ENCODE results near the gene AKT2. TPM values are rescaled to one million over a fixed set of nuclear protein-coding genes. Genes with fewer than 3 reads are reported as not detected.
A peak's percentile ranks its signal among the peaks of the same experiment; 100 is the strongest.
"Not testable (repeated sequence)": the region's sequence is repeated elsewhere in the genome, so short reads cannot be mapped to it uniquely, and the experiment has no call there.

The AKT2 gene
- total RNA-seq (2014; rRNA removed; shearing (Covaris generic)): 83.6 and 84.5 TPM in 2 replicates

DNA sequence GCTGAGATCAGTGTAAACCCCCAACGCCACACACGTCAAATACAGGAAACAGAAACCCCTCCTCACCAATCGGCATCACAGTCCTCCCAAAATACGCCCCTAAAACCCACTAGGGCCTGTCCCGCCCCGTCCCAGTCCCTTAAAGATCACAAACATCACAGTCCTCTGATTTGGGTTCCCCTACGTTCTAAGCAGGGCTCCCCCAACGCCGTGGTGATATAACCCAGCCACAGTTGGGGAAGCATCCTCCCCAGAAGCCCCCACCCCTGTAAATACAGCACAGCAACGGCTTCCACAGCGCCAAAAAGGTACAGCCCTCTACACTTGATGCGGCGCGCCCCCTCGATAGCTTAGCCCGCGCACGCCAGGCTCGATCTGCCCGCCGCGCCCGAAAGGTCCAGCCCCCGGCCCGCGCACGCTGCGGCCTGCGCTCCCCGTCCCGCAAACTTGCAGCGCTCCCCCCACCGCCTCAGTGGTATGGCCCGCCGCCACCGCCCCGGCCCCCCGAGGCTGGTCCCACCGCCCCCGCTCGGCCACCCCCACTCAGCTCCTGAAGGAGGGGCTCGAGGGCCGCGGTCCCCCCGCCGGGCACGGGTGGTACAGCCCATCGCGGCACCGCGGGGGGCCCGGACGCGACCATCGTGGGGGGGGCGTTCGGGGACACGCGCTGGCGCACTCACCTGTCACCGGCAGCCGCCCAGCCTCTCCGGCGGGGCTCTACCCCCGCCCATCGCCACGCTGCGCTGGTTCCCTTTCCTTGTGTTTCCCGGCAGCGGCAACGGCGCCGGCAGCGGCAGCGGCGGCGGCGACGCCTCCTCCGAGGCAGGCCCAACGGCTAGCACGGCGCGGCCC lies at the start of gene AKT2:
Gene AKT2 (minus strand): TSS at position 845 of the 852 bp plus-strand sequence. CDS start 20,078 bp downstream, outside the sequence.
- DNase-seq (ENCODE audit: low read depth): peak; percentile 75

DNA sequence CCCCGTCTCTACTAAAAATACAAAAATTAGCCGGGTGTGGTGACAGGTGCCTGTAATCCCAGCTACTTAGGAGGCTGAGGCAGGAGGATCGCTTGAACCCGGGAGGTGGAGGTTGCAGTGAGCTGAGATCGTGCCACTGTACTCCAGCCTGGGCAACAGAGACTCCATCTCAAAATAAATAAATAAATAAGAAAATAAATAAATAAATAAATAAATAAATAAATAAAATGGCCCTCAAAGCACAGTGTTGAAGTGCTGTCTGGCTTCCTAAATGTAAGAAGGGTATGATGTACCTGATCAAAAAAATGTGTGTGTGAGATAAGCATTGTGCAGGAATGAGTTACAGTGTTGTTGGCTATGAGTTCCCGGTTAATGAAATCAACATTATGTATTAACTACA lies 47.9 kb upstream of the AKT2 start:
- DNase-seq (ENCODE audit: low read depth): not testable (repeated sequence)

DNA sequence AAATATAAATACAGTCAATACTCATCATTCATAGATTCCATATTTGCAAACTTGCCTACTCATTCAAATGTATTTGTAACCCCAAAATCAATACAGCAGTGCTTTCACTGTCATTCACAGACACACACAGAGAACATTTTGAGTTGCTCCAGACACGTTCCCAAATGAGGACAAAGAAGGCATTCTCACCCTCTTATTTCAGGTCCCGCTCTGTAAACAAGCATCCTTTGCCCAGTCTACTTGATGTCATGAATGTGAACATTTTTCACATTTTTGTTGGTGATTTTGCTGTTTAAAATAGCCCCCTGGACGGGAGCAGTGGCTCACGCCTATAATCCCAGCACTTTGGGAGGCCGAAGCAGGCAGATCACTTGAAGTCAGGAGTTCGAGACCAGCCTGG lies 47.5 kb upstream of the AKT2 start:
- no peak for DNase-seq (ENCODE audit: low read depth)

DNA sequence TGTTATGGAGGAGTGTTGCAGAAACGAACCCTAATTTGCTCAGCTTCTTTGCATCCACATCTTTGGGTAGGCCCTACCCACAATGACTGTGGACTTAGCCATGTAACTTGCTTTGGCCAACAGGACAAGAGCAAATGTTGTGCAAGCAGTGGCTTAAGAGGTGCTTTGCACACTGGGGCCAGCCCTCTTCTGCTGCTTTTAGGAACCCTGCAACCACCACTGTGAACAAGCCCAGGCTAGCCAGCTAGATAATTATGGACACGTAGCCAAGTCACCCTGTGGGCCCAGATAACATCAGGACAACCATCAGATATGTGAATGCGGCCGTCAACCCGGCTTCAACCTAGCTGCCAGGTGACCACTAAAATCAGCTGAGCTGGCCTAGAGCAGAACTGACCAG lies 45.9 kb upstream of the AKT2 start:
- no peak for DNase-seq (ENCODE audit: low read depth)

DNA sequence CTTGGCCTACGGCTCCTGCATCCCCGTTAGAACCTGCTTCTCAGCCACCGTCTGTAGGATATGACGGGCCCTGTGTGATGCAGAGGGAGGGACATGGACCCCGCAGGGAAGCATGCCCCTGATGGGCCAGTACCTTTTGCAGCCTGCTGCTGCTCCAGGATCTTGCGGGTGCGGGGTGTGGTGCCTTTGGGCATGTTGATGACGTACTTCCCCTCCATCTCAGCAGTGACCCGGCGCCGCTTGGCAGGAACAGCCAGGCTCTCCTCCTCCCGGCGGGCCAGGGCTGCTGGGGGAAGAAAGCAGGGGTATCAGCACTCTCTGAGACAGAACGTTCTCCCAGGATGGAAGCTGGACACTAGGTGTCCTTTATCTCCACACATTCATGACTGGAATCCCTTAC lies 41.1 kb upstream of the AKT2 start:
- DNase-seq (ENCODE audit: low read depth): no peak

DNA sequence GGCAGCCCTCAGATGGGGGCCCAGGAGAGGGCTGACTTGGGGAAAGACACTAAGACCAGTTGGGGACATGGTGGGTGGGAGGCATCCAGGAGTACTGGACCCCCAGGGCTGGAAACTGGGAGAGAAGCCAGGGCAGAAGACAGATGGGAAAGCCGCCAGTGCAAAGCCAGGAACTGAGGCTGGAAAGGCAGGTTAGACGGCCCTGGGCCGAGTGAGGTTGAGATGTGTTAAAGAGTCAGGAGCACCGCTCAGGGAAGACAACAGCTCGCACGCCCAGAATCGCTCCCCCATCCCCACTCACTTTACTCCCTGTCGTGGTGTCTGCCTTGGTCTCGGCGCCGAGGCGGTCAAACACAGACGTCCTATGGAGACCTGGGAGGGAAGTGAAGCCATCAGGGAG lies 38.6 kb upstream of the AKT2 start:
- DNase-seq (ENCODE audit: low read depth): no peak

DNA sequence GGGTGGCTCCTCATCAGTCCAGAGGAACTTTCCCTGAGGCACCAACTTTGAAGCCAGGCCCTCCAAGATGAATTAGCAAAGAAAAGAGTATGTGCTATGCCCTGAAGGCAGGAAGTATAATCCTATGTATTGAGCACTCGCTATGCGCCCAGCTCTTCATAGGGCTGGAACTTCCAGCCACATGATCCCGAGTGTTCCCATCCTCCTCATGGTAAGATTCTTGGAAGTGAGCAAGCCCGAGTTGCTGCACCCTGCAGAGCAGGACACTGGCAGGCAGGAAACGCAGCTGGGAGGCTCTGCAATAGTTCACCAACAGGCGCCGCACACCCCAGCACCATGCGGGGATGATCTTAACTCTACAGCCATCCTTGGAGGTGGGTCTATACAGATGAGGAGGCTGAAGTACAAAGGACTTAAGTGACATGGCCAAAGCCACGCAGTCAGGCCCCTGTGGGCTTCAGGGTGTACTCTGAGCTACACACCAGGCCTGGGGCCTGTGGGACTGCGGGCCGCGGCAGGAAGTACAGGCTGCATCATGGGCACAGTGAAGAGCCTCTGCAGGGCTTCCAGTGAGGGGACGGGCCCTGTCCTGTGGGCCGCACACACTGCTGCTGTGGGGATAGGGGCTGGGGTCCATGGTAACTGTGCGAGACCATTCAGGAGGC lies 37.9 kb upstream of the AKT2 start:
- no peak for DNase-seq (ENCODE audit: low read depth)

DNA sequence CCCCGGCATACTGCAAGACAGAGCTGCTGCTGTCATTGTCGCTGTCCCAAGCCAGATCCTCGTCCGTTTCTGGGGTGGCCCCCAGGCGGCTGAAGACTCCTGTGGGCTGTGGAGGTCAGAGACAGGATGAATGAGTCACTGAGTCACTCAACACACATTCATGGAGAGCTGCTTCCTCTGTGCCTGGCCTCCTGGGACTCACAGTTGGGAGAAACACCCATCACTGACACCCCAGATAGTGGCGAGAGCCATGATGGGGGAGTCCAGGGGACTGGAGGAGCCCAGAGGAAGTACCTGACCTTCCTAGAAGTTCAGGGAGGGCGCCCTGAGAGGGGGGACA lies 37.1 kb upstream of the AKT2 start:
- DNase-seq (ENCODE audit: low read depth): no peak

DNA sequence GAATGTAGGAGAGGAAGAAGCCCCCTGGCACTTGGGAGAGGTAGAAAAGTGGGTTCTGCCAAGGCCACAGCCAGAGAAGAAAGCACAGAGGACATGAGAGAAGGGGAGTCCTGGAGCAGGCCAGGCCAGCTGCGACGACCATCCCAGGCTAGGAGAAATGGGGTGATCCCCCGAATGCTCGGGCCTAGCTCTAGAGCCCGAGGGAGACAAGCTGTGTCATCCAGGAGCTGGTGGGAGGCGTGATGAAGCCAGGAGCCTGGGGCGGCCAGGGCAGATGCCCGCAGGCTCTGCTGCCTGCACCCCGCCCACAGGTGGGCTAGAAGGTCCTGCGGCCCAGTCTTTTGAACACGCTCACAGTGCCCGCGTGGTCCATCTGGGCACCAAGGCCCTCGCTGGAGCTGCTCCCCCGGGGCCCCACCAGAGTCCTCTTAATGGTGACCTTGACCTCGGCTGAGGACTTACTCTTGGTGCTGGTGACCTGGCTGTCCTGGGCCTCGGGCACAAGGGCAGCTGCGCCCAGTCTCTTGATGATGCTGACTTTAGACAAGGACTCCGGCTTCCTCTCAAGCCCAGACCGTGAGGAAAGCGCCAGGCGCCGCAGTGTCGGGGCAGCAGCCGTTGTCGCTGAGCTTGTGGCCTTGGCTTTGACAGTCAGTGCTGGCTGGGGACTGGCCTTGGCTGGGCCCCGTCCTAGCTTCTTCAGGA lies 36.6 kb upstream of the AKT2 start:
- DNase-seq (ENCODE audit: low read depth): no peak

DNA sequence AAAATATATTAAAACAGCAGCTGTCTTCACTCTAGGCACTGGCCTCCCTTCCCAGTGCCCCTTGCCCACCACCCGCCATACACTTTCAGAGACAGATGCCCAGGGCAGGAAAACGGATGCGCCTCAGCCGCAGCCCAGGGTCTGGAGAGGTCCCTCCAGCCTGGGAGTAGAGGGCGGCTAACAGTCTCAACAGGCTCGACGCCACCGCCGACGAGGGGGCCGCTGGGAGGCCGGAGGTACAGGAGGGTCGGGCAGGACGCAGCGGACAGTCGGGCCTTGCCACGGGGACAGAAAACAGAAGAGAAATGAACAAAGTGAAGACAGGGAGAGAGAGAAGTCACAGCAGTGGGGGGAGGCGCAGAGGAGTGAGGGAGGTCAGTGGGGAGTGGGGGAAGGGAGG lies 35.9 kb upstream of the AKT2 start:
- no peak for DNase-seq (ENCODE audit: low read depth)

DNA sequence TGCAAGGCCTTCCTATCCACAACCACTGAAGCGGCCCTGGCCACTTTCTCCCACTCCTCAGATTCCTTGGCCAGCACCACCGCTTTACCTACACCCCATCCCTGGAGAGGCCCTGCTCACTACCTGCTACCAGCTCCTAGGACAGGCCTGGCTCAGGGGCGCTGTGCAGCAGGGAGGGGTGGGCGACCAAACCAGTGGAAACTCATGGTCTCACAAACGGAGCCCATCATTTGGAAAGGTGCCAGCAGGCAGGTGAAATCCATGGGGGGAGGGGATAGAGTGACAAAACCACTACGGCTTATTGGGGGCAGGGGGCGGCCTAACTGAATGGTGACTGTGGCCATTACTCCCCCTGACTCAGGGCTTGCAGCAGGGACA lies 35.4 kb upstream of the AKT2 start:
- no peak for DNase-seq (ENCODE audit: low read depth)

DNA sequence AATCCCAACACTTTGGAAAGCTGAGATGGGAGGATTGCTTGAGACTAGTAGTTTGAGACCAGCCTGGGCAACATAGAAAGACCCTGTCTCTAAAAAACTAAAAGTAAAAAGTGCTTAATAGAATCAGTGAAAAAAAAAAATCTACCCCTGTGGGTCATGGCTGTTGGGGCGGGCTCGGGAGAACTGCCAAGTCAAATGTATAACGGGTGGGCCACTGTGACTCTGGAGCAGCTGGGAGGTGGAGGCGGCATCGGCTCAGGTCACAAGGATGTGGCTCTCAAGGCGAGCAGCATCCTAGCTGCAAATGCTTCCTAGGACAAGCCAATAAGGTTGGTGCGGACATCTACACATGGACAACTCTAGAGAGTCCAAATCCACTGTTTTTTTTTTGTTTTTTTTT lies 32.2 kb upstream of the AKT2 start:
- no peak for DNase-seq (ENCODE audit: low read depth)

DNA sequence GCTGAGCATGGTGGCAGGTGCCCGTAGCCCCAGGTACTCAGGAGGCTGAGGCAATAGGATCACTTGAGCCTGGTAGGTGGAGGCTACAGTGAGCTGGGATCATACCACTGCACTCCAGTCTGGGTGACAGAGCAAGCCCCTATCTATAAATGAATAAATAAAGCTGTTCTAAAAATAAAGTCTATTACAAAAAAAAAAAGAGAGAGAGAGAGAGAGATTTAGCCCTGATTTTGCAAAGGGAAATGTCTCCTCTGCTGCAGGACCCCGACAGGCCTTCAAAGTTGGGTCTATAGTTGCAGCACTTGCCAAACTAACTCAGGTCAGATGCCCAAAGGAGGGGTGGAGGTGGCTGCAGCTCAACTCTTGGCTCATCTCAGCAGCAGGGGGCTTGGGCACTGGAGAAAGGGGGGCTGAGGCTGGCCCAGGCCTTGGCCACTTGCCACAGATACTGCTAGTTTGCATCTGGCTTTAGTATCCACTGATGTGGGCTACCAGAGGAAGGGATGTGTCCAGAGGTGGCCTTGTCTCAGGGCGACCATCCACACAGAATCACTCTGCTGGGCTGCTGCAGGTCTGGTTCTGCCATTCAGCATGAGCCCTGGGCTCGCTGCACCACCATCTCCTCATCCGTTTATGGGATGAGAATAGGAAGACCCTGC lies 30.8 kb upstream of the AKT2 start:
- no peak for DNase-seq (ENCODE audit: low read depth)

DNA sequence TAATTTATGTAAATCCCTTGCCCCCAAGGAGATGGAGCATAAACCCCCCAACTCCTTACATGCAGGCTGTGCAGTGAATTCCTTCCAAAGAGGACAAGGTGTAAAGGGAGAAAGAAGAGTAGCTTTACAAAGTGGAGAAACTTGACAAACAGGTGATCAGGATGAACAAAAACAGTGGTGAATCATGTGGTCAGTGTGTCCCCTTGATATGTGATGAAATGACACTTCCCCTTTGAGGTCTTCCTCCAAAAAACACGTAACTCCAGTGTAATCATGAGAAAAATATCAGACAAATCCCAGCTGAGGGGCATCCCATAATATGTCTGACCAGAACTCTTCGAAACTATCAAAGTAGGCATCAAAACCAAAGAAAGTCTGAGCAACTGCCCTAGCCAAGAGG lies 29.5 kb upstream of the AKT2 start:
- DNase-seq (ENCODE audit: low read depth): no peak

DNA sequence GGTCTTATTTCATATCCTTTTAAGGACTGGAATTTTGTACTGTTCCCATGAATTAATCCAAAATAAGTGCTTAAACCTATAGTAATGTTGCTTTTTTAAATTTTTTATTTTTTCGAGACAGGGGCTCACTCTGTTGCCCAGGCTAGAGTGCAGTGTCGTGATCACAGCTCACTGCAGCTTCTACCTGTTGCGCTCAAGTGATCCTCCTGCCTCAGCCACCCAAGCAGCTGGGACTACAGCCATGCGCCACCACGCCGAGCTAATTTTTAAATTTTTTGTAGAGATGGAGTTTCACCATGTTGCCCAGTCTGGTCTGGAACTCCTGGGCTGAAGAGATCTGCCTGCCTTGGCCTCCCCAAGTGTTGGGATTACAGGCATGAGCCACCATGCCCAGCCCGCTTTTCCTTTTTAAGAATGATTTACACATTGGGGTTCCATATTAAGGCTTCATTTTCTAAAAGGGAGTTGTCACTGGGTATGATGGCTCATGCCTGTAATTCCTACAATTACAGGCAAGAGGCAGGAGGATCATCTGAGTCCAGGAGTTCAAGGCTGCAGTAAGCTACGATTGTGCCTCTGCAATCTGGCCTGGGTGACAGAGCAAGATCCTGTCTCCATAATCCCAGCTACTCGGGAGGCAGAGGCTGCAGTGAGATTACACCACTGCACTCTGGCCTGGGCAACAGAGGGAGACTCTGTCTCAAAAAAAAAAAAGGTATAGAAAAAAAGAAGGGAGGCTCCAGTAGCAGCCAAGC lies 28.3 kb upstream of the AKT2 start:
- no peak for DNase-seq (ENCODE audit: low read depth)

DNA sequence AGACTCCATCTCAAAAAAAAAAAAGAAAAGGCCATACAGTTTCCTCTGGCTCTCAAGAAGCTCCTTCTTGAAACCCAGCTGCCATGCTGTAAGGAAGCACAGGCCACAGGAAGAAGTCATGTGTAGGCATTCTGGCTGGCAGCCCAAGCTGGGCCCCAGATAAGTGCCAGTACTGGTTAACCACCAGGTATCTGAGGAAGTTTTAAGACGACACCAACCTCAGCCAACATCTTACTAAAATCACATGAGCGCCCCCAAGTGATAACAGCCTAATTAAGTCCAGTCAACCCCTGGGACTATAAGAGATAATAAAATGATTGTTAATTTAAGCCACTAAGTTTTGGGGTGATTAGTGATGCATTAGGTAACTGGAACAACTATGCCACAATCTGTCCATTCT lies 27.4 kb upstream of the AKT2 start:
- no peak for DNase-seq (ENCODE audit: low read depth)

DNA sequence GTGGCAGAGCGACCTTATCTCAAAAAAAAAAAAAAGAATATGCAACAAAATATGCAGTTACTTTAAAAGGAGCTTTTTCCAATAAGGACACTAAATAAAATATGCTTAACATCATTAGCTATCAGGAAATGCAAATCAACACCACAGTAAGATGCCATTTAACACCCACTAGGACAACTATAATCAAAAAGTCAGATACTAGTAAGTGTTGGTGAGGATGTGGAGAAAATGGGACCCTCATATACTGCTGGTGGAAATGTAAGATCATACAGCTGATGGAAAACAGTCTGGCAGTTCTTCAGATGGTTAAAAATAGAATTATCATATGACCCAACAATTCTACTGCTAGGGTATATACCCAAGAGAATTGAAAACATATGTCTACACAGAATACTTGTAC lies 24.5 kb upstream of the AKT2 start:
- DNase-seq (ENCODE audit: low read depth): no peak

DNA sequence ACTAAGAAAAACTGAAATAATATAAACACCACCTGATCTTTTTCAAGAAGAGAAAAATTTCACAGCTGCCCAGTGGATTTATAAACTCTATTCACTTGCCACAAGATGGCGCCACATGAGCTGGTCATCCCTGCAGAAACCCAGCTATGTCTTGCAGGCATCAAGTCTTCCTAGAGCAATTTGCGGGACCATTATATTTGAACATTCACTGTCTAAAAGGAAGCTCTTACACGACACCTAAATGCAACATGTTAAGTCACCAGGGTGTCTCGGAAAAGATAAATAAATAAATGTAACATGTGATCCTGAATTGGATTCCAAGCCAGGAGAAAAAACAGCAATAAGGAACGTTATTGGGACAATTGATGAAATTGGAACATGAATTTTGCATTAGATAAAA lies 20.3 kb upstream of the AKT2 start:
- peak; percentile 85 for DNase-seq (ENCODE audit: low read depth)

DNA sequence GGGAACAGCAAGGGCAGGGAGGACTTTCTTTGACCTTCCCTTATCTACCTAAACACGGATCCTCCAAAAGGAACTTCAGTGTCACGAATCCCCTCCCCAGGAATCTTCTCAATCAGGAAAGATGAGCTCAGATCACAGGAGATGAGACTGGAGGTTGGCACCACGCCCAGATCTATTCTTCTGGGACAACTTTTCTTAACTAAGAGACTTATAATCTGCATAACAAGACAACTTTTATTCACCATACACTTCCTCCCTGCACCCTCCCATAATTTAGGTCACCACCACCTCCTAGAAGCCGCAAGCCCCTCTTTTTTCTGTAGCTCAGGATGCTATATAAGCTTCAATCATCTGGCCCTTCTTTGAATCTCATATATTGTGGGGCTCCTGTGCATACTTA lies 19.2 kb upstream of the AKT2 start:
- no peak for DNase-seq (ENCODE audit: low read depth)

DNA sequence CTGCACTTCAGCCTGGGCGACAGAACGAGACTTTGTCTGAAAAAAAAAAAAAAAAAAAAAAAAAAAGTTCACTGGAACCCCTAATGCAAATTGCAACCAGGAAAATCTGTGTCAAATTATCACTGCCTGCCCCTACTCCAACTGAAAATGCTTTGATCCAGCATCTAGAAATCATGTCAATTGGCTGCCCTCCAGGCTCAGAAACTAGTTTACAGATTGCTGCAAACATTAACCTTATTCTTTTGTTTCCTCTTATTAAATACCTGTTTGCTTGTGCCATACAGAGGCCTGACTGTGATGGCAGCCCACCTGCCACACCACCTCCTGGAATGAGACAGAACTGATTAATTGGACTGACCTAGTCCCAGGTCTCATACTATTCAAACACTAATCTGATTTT lies 18.6 kb upstream of the AKT2 start:
- no peak for DNase-seq (ENCODE audit: low read depth)

DNA sequence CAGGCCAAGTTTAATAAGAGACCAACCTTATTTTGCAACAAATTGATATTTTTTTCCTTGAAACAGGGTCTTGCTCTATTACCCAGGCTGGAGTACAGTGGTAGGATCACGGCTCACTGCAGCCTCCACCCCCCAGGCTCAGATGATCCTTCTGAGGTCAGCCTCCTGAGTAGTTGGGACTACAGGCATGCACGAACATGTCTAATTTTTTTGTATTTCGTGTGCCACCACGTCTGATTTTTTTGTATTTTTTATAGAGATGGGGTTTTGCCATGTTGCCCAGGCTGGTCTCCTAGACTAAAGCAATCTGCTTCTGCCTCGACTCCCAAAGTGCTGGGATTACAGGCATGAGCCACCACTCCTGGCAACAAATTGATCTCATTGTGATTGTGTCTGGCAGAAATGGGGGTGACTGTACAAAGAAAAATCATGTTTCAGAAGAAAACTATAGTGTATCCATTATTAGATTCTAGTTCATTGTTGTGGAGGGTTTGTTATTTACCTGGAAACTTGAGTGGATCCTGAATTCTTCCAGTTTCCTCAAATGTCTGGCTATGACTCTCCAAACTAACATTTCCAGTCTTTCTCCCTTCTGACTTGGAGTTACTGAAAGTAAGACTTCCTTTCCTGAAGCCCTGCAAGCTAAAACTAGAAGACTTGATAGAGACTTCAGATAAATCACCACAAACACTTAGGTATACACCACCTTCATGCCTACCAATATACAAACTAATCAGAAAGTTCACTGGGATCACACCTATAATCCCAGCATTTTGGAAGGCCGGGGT lies 17.3 kb upstream of the AKT2 start:
- DNase-seq (ENCODE audit: low read depth): no peak

Measured in Daoy (cell line).